Measurements from ENCODE around the gene MAPK4.

The MAPK4 gene

GRCh38 chr18:50717563-50717962, 157.7 kb downstream of the MAPK4 start:
- H3K27me3 ChIP-seq (ENCODE audit: insufficient read depth, low read length, poor library complexity), result peaks cover 9% of the 10 kb centered on the region
- TF ChIP-seq CTCF (IDR thresholded peaks at IDR 0.05; ENCODE audit: borderline replicate concordance, extremely low read depth, low read length, poor library complexity, severe bottlenecking) (no peak), EZH2 (IDR thresholded peaks at IDR 0.05; ENCODE audit: borderline replicate concordance, low read depth, low read length, severe bottlenecking) (no peak)
- H3K4me3 ChIP-seq (ENCODE audit: low read depth in 1 of 2, low read length in 2 of 2), result no peak overlapping the region
- no peaks in the 10 kb centered on the region for H3K9me3 ChIP-seq (ENCODE audit: insufficient read depth, low read length, severe bottlenecking)
- no peaks in the 10 kb centered on the region for H3K36me3 ChIP-seq (ENCODE audit: insufficient read depth, low read length)
- no peak overlapping the region for H3K4me2 ChIP-seq (ENCODE audit: insufficient read depth, low read length)
- no peak for DNase-seq
- H3K27ac ChIP-seq (ENCODE audit: low read length), result no peak overlapping the region
- no peaks in the 10 kb centered on the region for H4K20me1 ChIP-seq (ENCODE audit: insufficient read depth, low read length)
- H3K79me2 ChIP-seq (ENCODE audit: insufficient read depth, low read length), result no peaks in the 10 kb centered on the region
- no peak overlapping the region for H2AFZ ChIP-seq (ENCODE audit: low read depth, low read length)
- H3K4me1 ChIP-seq (ENCODE audit: insufficient read depth, low read length), result no peaks in the 10 kb centered on the region
- no peak overlapping the region for H3K9ac ChIP-seq (ENCODE audit: low read depth, low read length)
- no peak for ATAC-seq (ENCODE audit: insufficient read depth, low read depth)

GRCh38 chr18:50719471-50720324, 159.8 kb downstream of the MAPK4 start:
- Histone ChIP-seq H3K79me2 (ENCODE audit: insufficient read depth, low read length) (no peaks in the 10 kb centered on the region), H3K9me3 (ENCODE audit: insufficient read depth, low read length, severe bottlenecking) (no peaks in the 10 kb centered on the region)

GRCh38 chr18:50720325-50720674, 160.4 kb downstream of the MAPK4 start:
- H3K27me3 ChIP-seq (ENCODE audit: insufficient read depth, low read length, poor library complexity), result peaks cover 4% of the 10 kb centered on the region
- H3K4me2 ChIP-seq (ENCODE audit: insufficient read depth, low read length), result no peak overlapping the region
- no peaks in the 10 kb centered on the region for H3K79me2 ChIP-seq (ENCODE audit: insufficient read depth, low read length)
- H3K9ac ChIP-seq (ENCODE audit: low read depth, low read length), result no peak overlapping the region
- H3K9me3 ChIP-seq (ENCODE audit: insufficient read depth, low read length, severe bottlenecking), result no peaks in the 10 kb centered on the region
- ATAC-seq (ENCODE audit: insufficient read depth, low read depth) (no peak), DNase-seq (no peak)
- no peaks in the 10 kb centered on the region for H3K4me1 ChIP-seq (ENCODE audit: insufficient read depth, low read length)
- no peaks in the 10 kb centered on the region for H3K36me3 ChIP-seq (ENCODE audit: insufficient read depth, low read length)
- no peak overlapping the region for H2AFZ ChIP-seq (ENCODE audit: low read depth, low read length)
- H4K20me1 ChIP-seq (ENCODE audit: insufficient read depth, low read length), result no peaks in the 10 kb centered on the region
- no peak overlapping the region for H3K4me3 ChIP-seq (ENCODE audit: low read depth in 1 of 2, low read length in 2 of 2)
- no peak overlapping the region for H3K27ac ChIP-seq (ENCODE audit: low read length)
- TF ChIP-seq EZH2 (IDR thresholded peaks at IDR 0.05; ENCODE audit: borderline replicate concordance, low read depth, low read length, severe bottlenecking), result no peak
- no peak for TF ChIP-seq CTCF (IDR thresholded peaks at IDR 0.05; ENCODE audit: borderline replicate concordance, extremely low read depth, low read length, poor library complexity, severe bottlenecking)

More at GRCh38 chr18:50719471-50720324, 159.8 kb downstream of the MAPK4 start:
- Histone ChIP-seq H4K20me1 (ENCODE audit: insufficient read depth, low read length) (no peaks in the 10 kb centered on the region), H3K27ac (ENCODE audit: low read length) (no peak overlapping the region), H3K27me3 (ENCODE audit: insufficient read depth, low read length, poor library complexity) (peaks cover 4% of the 10 kb centered on the region), H3K36me3 (ENCODE audit: insufficient read depth, low read length) (no peaks in the 10 kb centered on the region), H2AFZ (ENCODE audit: low read depth, low read length) (no peak overlapping the region), H3K9ac (ENCODE audit: low read depth, low read length) (no peak overlapping the region), H3K4me2 (ENCODE audit: insufficient read depth, low read length) (no peak overlapping the region), H3K4me1 (ENCODE audit: insufficient read depth, low read length) (no peaks in the 10 kb centered on the region), H3K4me3 (ENCODE audit: low read depth in 1 of 2, low read length in 2 of 2) (no peak overlapping the region)
- TF ChIP-seq EZH2 (IDR thresholded peaks at IDR 0.05; ENCODE audit: borderline replicate concordance, low read depth, low read length, severe bottlenecking), result no peak
- no peak for TF ChIP-seq CTCF (IDR thresholded peaks at IDR 0.05; ENCODE audit: borderline replicate concordance, extremely low read depth, low read length, poor library complexity, severe bottlenecking)
- DNase-seq (no peak), ATAC-seq (ENCODE audit: insufficient read depth, low read depth) (no peak)

All from DND-41 (cell line).